H1 (cell line): ENCODE measurements around the gene MTAP. TPM values are rescaled to one million over a fixed set of nuclear protein-coding genes. Genes with fewer than 3 reads are reported as not detected.

Experiments
- CTCF ChIA-PET: fragments of 300-600 bp; sonication (Branson Sonifier 250); formaldehyde crosslinking; loops from one replicate; lab custom pipeline; 2021; ENCODE audit not compliant: partially characterized antibody; lab: Charles Lee
- POLR2A ChIA-PET: fragments of 300-600 bp; sonication (Branson Sonifier 250); formaldehyde crosslinking; loops from one replicate; lab custom pipeline; 2021; ENCODE audit warnings: inconsistent platforms; ENCODE audit not compliant: partially characterized antibody; lab: Charles Lee
- DNase-seq, 2 experiments: peaks; one replicate each; pipeline versions ENCODE4 v3.0.0 to v3.0.0-alpha.2; 2010 to 2022; ENCODE audit warnings: low spot score in 2 of 2, low read depth in 1 of 2, mixed read lengths in 1 of 2
- FAIRE-seq: peaks from 2 replicates; lab custom pipeline; 2011; peaks lifted over from hg19 to GRCh38; lab: Jason Lieb, UNC
- H2AFZ ChIP-seq: 2 replicates; pipeline ENCODE4 v1.8.1; 2012; ENCODE audit warnings: low read length, inconsistent platforms
- H2AK5ac ChIP-seq: 2 replicates; pipeline ENCODE4 v1.6.1; 2013; ENCODE audit warnings: low read depth, low read length
- H2BK120ac ChIP-seq: replicated peaks from 2 replicates; pipeline ENCODE3; 2013; ENCODE audit warnings: low read depth, low read length, inconsistent platforms
- H2BK12ac ChIP-seq: 2 replicates; pipeline ENCODE4 v1.6.1; 2013; ENCODE audit warnings: low read depth, low read length
- H2BK15ac ChIP-seq: 2 replicates; pipeline ENCODE4 v1.6.1; 2013; ENCODE audit warnings: low read length
- H2BK20ac ChIP-seq: 2 replicates; pipeline ENCODE4 v1.6.1; 2013; ENCODE audit warnings: low read length
- H2BK5ac ChIP-seq: 2 replicates; pipeline ENCODE4 v1.6.1; 2013; ENCODE audit warnings: low read depth, low read length
- H3K14ac ChIP-seq: 2 replicates; pipeline ENCODE4 v1.6.1; 2013; ENCODE audit warnings: inconsistent platforms; ENCODE audit not compliant: insufficient read length
- H3K18ac ChIP-seq: 2 replicates; pipeline ENCODE4 v1.6.1; 2013; ENCODE audit warnings: low read length; ENCODE audit errors: extremely low read depth
- H3K23ac ChIP-seq: 2 replicates; pipeline ENCODE4 v1.6.1; 2013; ENCODE audit warnings: inconsistent platforms; ENCODE audit not compliant: insufficient read length
- H3K23me2 ChIP-seq: 2 replicates; pipeline ENCODE4 v1.6.1; 2013; ENCODE audit warnings: low read depth, low read length
- H3K27ac ChIP-seq: 2 replicates; pipeline ENCODE4 v1.6.1; 2011; ENCODE audit warnings: low read depth, low read length, inconsistent platforms
- H3K27me3 ChIP-seq, 4 experiments: replicated peaks in 1 of 4; 1 replicate in 1 of 4; 2 replicates in 3 of 4; pipeline versions ENCODE4 v1.6.1 to v1.8.1; 2011 to 2013; ENCODE audit warnings: low read length in 3 of 4, mild to moderate bottlenecking in 3 of 4, inconsistent platforms in 2 of 4, mixed read lengths in 2 of 4, moderate library complexity in 1 of 4; ENCODE audit not compliant: control insufficient read depth in 3 of 4, insufficient read depth in 3 of 4; ENCODE audit errors: extremely low read depth in 1 of 4
- H3K36me3 ChIP-seq, 4 experiments: 2 replicates each; pipeline versions ENCODE4 v1.6.1 to v1.8.1; 2011 to 2013; ENCODE audit warnings: mild to moderate bottlenecking in 4 of 4, low read length in 3 of 4, moderate library complexity in 2 of 4, control low read depth in 1 of 4, inconsistent platforms in 1 of 4; ENCODE audit not compliant: insufficient read depth in 4 of 4, control insufficient read depth in 2 of 4
- H3K4ac ChIP-seq: replicated peaks from 2 replicates; pipeline ENCODE3; 2013; ENCODE audit warnings: low read length, low read depth, mixed read lengths, inconsistent platforms; ENCODE audit not compliant: insufficient read length
- H3K4me1 ChIP-seq, 4 experiments: replicated peaks in 1 of 4; 1 replicate in 1 of 4; 2 replicates in 3 of 4; pipeline versions ENCODE4 v1.6.1 to v1.8.1; 2011 to 2013; ENCODE audit warnings: low read length in 3 of 4, inconsistent platforms in 2 of 4, mixed read lengths in 1 of 4; ENCODE audit not compliant: insufficient read depth in 4 of 4, control insufficient read depth in 3 of 4
- H3K4me2 ChIP-seq, 2 experiments: 2 replicates each; pipeline versions ENCODE4 v1.6.1 to v1.8.1; 2011 to 2013; ENCODE audit warnings: low read depth in 2 of 2, low read length in 2 of 2, control low read depth in 1 of 2, inconsistent platforms in 1 of 2, mild to moderate bottlenecking in 1 of 2; ENCODE audit not compliant: insufficient read depth in 1 of 2
- H3K4me3 ChIP-seq, 4 experiments: fragments of 200-600, 300-600 bp in 1 of 4; sonication (generic), shearing (Covaris generic), sonication (Bioruptor Twin) in 1 of 4; 2 replicates each; pipeline versions ENCODE4 v1.5.1 to v1.8.1; 2011 to 2016; ENCODE audit warnings: low read length in 4 of 4, low read depth in 3 of 4, control low read depth in 2 of 4, inconsistent platforms in 2 of 4, mild to moderate bottlenecking in 2 of 4, mixed read lengths in 1 of 4, moderate library complexity in 1 of 4; ENCODE audit not compliant: insufficient read depth in 2 of 4; ENCODE audit errors: extremely low read depth in 1 of 4
- H3K56ac ChIP-seq: replicated peaks from 2 replicates; pipeline ENCODE3; 2013; ENCODE audit warnings: low read depth, mild to moderate bottlenecking, mixed read lengths, low read length, inconsistent platforms; ENCODE audit not compliant: insufficient read length
- H3K79me1 ChIP-seq: 2 replicates; pipeline ENCODE4 v1.6.1; 2013; ENCODE audit warnings: low read depth, low read length, control low read depth
- H3K79me2 ChIP-seq, 2 experiments: 2 replicates each; pipeline versions ENCODE4 v1.6.1 to v1.8.1; 2012 to 2013; ENCODE audit warnings: low read length in 2 of 2, mild to moderate bottlenecking in 2 of 2, inconsistent platforms in 1 of 2; ENCODE audit not compliant: insufficient read depth in 2 of 2, control insufficient read depth in 1 of 2
- H3K9ac ChIP-seq, 4 experiments: replicated peaks in 1 of 4; 1 replicate in 1 of 4; 2 replicates in 3 of 4; pipeline versions ENCODE4 v1.6.1 to v1.8.1; 2011 to 2013; ENCODE audit warnings: low read depth in 3 of 4, low read length in 3 of 4, control low read depth in 2 of 4, mild to moderate bottlenecking in 2 of 4, moderate library complexity in 2 of 4, inconsistent platforms in 1 of 4; ENCODE audit errors: extremely low read depth in 1 of 4
- H3K9me3 ChIP-seq, 2 experiments: 2 replicates each; pipeline versions ENCODE4 v1.6.1 to v1.8.1; 2012 to 2013; ENCODE audit warnings: mild to moderate bottlenecking in 2 of 2, moderate library complexity in 2 of 2, control low read depth in 1 of 2, inconsistent platforms in 1 of 2, low read depth in 1 of 2, low read length in 1 of 2, mixed read lengths in 1 of 2; ENCODE audit not compliant: insufficient read depth in 2 of 2
- H4K20me1 ChIP-seq, 2 experiments: replicated peaks in 1 of 2; 2 replicates each; pipeline versions ENCODE3 to v1.8.1; 2011 to 2013; ENCODE audit warnings: inconsistent platforms in 2 of 2, low read length in 2 of 2, mild to moderate bottlenecking in 1 of 2; ENCODE audit not compliant: insufficient read depth in 2 of 2, control insufficient read depth in 1 of 2
- H4K5ac ChIP-seq: 2 replicates; pipeline ENCODE4 v1.6.1; 2013; ENCODE audit warnings: low read length, low read depth, mixed read lengths, inconsistent platforms; ENCODE audit not compliant: insufficient read length
- H4K8ac ChIP-seq: 2 replicates; pipeline ENCODE4 v1.8.0; 2013; ENCODE audit warnings: mild to moderate bottlenecking, moderate library complexity, low read length, inconsistent platforms; ENCODE audit not compliant: insufficient read depth; ENCODE audit errors: extremely low read depth
- H4K91ac ChIP-seq: replicated peaks from 2 replicates; pipeline ENCODE3; 2013; ENCODE audit warnings: low read length, mixed read lengths, inconsistent platforms; ENCODE audit not compliant: insufficient read length
- BRCA1 ChIP-seq: IDR thresholded peaks from 2 replicates; pipeline ENCODE4 v1.6.1; 2012; ENCODE audit warnings: low read depth, low read length, improper control_type of control experiment
- CBX5 ChIP-seq: fragments of 300-800, 300-1000 bp; sonication (generic); IDR thresholded peaks from 2 replicates; pipeline ENCODE4 v1.7.1; 2016; ENCODE audit warnings: antibody characterized with exemption, low read length, low read depth
- CHD2 ChIP-seq: IDR thresholded peaks from 2 replicates; pipeline ENCODE4 v1.6.1; 2012; ENCODE audit warnings: low read length, improper control_type of control experiment
- CTBP2 ChIP-seq: IDR thresholded peaks from 2 replicates; pipeline ENCODE4 v1.7.0; 2011; ENCODE audit warnings: borderline replicate concordance, mild to moderate bottlenecking, moderate library complexity, mixed read lengths, low read length; ENCODE audit not compliant: insufficient read depth, insufficient read length
- CTCF ChIP-seq, 3 experiments: IDR thresholded peaks; 1 replicate in 2 of 3; 2 replicates in 1 of 3; pipeline versions ENCODE4 v1.5.1 to v1.6.1; 2011; ENCODE audit warnings: low read length in 3 of 3, mild to moderate bottlenecking in 3 of 3, inconsistent platforms in 2 of 3, low read depth in 1 of 3, moderate library complexity in 1 of 3; ENCODE audit not compliant: insufficient read depth in 1 of 3; ENCODE audit errors: control extremely low read depth in 1 of 3
- GABPA ChIP-seq: IDR thresholded peaks from 2 replicates; pipeline ENCODE4 v1.6.1; 2011; ENCODE audit warnings: mild to moderate bottlenecking, low read length, moderate library complexity, borderline replicate concordance; ENCODE audit not compliant: insufficient read depth
- JUN ChIP-seq: IDR thresholded peaks from 2 replicates; pipeline ENCODE4 v1.6.1; 2011; ENCODE audit warnings: low read depth, mild to moderate bottlenecking, improper control_type of control experiment, low read length
- JUND ChIP-seq: IDR thresholded peaks from 2 replicates; pipeline ENCODE4 v1.6.1; 2011; ENCODE audit warnings: mild to moderate bottlenecking, improper control_type of control experiment, low read length
- RXRA ChIP-seq: IDR thresholded peaks from 2 replicates; pipeline ENCODE4 v1.6.1; 2011; ENCODE audit warnings: low read depth, mild to moderate bottlenecking, low read length, moderate library complexity; ENCODE audit not compliant: insufficient read depth
- SAP30 ChIP-seq: fragments of 300-600 bp; sonication (generic); IDR thresholded peaks from 2 replicates; pipeline ENCODE4 v1.7.1; 2012; ENCODE audit warnings: low read length, moderate library complexity, mild to moderate bottlenecking, inconsistent platforms; ENCODE audit not compliant: insufficient read depth, insufficient replicate concordance
- YY1 ChIP-seq: IDR thresholded peaks from 2 replicates; pipeline ENCODE4 v1.6.1; 2011; ENCODE audit warnings: low read depth, mild to moderate bottlenecking, low read length
- WGBS, 2 experiments: shearing (Covaris generic) in 1 of 2; methylation state at CpG; one replicate each; pipeline versions ENCODE4 v1.1.6 to v1.1.7; 2013 to 2015; ENCODE audit warnings: low lambda C conversion rate in 2 of 2, mixed read lengths in 2 of 2, inconsistent platforms in 1 of 2, low coverage in 1 of 2, missing lambda C conversion rate in 1 of 2; ENCODE audit not compliant: insufficient replicate concordance in 2 of 2, insufficient coverage in 1 of 2, insufficient read length in 1 of 2; ENCODE audit errors: extremely low coverage in 1 of 2, missing lambda C conversion rate in 1 of 2; 5-methylcytosine and 5-hydroxymethylcytosine counted together
- polyA plus RNA-seq, 7 experiments: library from polyadenylated mRNA; depleted of rRNA in 3 of 7; stranded (reverse) in 5 of 7; unstranded in 2 of 7; fragments of >200 nt in 5 of 7; fragments of 200-250 nt in 2 of 7; gene quantifications; 1 replicate in 5 of 7; 2 replicates in 1 of 7; 4 replicates in 1 of 7; pipeline versions ENCODE4 v1.2.1 to v1.2.3, GENCODE V29; 2011 to 2013; ENCODE audit warnings: missing spikeins in 2 of 7, mixed read lengths in 2 of 7
- total RNA-seq: library from RNA; stranded (reverse); fragmentation: NEBNext Ultra II Directional; extraction: Animal tissue kit (Norgen Biotek cat#: 25700); gene quantifications from 2 replicates; pipeline ENCODE4 v1.2.1, GENCODE V29; 2021

Gene MTAP
- total and polyA plus RNA-seq, 2 of the 8 experiments (the other 6 are each of a cell fraction or from before 2014, with no cell fraction given) = 16.4 to 100 TPM

- Histone ChIP-seq H3K79me2 (no peaks in the 10 kb centered on the region), H3K18ac (no peak overlapping the region), H2AK5ac (no peak overlapping the region), H2BK15ac (no peak overlapping the region), H2BK5ac (no peak overlapping the region), H3K56ac (no peak overlapping the region), H3K23ac (no peak overlapping the region), H2AFZ (no peak overlapping the region), H4K20me1 (no peaks in the 10 kb centered on the region), H4K5ac (no peak overlapping the region), H2BK120ac (no peak overlapping the region), H3K4me3 (no peak overlapping the region), H3K23me2 (no peaks in the 10 kb centered on the region; the same call in 1 of the 2 replicates)
- POLR2A ChIA-PET = no interaction called here
- CTCF ChIA-PET = interaction anchor here (1.1 to 1.3 kb wide), 2 partner anchors 11 to 13 kb away, joined by 3 to 5 read pairs; no protein-coding TSS in a partner anchor
- WGBS, 2 experiments = 91% methylated on average over 5 of the region's 5 CpGs; no CpG with 5 or more reads in 1 of the 2 experiments
- no peak for DNase-seq
- no peak for TF ChIP-seq RXRA
- no peak for TF ChIP-seq CTBP2
- TF ChIP-seq SAP30 = no peak
- TF ChIP-seq JUN = no peak
- no peak for TF ChIP-seq CBX5
- no peak for TF ChIP-seq CTCF (IDR thresholded peaks at IDR 0.05; ENCODE audit: control extremely low read depth in 1 of 3, insufficient read depth in 1 of 3, low read depth in 1 of 3, low read length in 3 of 3)
- TF ChIP-seq JUND = no peak
- no peak for TF ChIP-seq GABPA
- no peak for TF ChIP-seq BRCA1
- TF ChIP-seq CHD2 = no peak
- no peak for TF ChIP-seq YY1
- TF ChIP-seq, all 59 proteins: peak for 0
- peaks cover 0 to 12% (median 4%) of the 10 kb centered on the region in 4 experiments; a peak in 3 of 8 replicates for H3K36me3 ChIP-seq
- no peak overlapping the region for H3K27ac ChIP-seq
- H3K4ac ChIP-seq = no peak overlapping the region
- FAIRE-seq = no peak
- H2BK20ac ChIP-seq = no peak overlapping the region
- H4K91ac ChIP-seq = no peak overlapping the region
- no peaks in the 10 kb centered on the region for H3K27me3 ChIP-seq
- no peak overlapping the region for H3K4me2 ChIP-seq
- H3K9me3 ChIP-seq = peaks cover 21 to 35% of the 10 kb centered on the region in 2 experiments
- no peaks in the 10 kb centered on the region for H3K79me1 ChIP-seq
- no peak overlapping the region for H3K14ac ChIP-seq
- no peak overlapping the region for H4K8ac ChIP-seq
- no peak overlapping the region for H3K9ac ChIP-seq
- no peaks in the 10 kb centered on the region for H3K4me1 ChIP-seq
- H2BK12ac ChIP-seq = no peak overlapping the region
Measured at GRCh38 chr9:21890696-21891095, 88.3 kb downstream of the MTAP start.
